CD4-positive, alpha-beta memory T cell (primary cell): Measurements from ENCODE around the gene CLEC16A. TPM values are rescaled to one million over a fixed set of nuclear protein-coding genes. Genes with fewer than 3 reads are reported as not detected.

Source experiments
- CTCF ChIA-PET: fragments of 350-600 bp; sonication (Branson Sonifier 250); formaldehyde crosslinking; loops from one replicate; lab custom pipeline; 2021; ENCODE audit warnings: inconsistent platforms; ENCODE audit not compliant: partially characterized antibody; lab: Charles Lee
- POLR2A ChIA-PET: fragments of 350-600 bp; sonication (Branson Sonifier 250); formaldehyde crosslinking; loops from one replicate; lab custom pipeline; 2021; ENCODE audit not compliant: partially characterized antibody; lab: Charles Lee
- DNase-seq, 5 donors: peaks; one replicate each; pipeline versions ENCODE4 v3.0.0 to v3.0.0-alpha.2; 2020 to 2022; ENCODE audit warnings: mixed read lengths in 1 of 5
- H3K27ac ChIP-seq: one replicate; pipeline ENCODE4 v1.7.0; 2013; ENCODE audit warnings: low read depth, low read length
- H3K27me3 ChIP-seq: 2 replicates; pipeline ENCODE4 v1.7.0; 2013; ENCODE audit warnings: mild to moderate bottlenecking, low read length, moderate library complexity; ENCODE audit not compliant: insufficient read depth
- H3K36me3 ChIP-seq: 2 replicates; pipeline ENCODE4 v1.7.0; 2013; ENCODE audit warnings: mild to moderate bottlenecking, low read length, moderate library complexity; ENCODE audit not compliant: insufficient read depth
- H3K4me1 ChIP-seq: 2 replicates; pipeline ENCODE4 v1.7.0; 2013; ENCODE audit warnings: mild to moderate bottlenecking, low read length, moderate library complexity; ENCODE audit not compliant: insufficient read depth
- H3K4me3 ChIP-seq, 2 donors: one replicate each; pipeline ENCODE4 v1.7.0; 2013; ENCODE audit warnings: low read length in 2 of 2, mild to moderate bottlenecking in 1 of 2
- H3K9me3 ChIP-seq, 2 donors: one replicate each; pipeline ENCODE4 v1.7.0; 2013; ENCODE audit warnings: low read length in 2 of 2, control low read depth in 1 of 2; ENCODE audit not compliant: control insufficient read depth in 1 of 2
- H3K27ac Mint-ChIP-seq, 7 donors: one replicate each; pipeline ENCODE4 v1.8.0; 2020 to 2021; ENCODE audit warnings: mixed read lengths in 7 of 7, mild to moderate bottlenecking in 6 of 7, inconsistent platforms in 3 of 7, moderate library complexity in 3 of 7
- H3K27me3 Mint-ChIP-seq, 2 donors: one replicate each; pipeline ENCODE4 v1.8.0; 2020 to 2021; ENCODE audit warnings: mixed read lengths in 2 of 2
- H3K36me3 Mint-ChIP-seq, 2 donors: one replicate each; pipeline ENCODE4 v1.8.0; 2020 to 2021; ENCODE audit warnings: mixed read lengths in 2 of 2, inconsistent platforms in 1 of 2, mild to moderate bottlenecking in 1 of 2
- H3K4me1 Mint-ChIP-seq, 4 donors: one replicate each; pipeline ENCODE4 v1.8.0; 2020 to 2021; ENCODE audit warnings: mixed read lengths in 4 of 4, mild to moderate bottlenecking in 1 of 4
- H3K4me3 Mint-ChIP-seq, 8 donors: one replicate each; pipeline ENCODE4 v1.8.0; 2020 to 2021; ENCODE audit warnings: mixed read lengths in 8 of 8, mild to moderate bottlenecking in 7 of 8, moderate library complexity in 6 of 8, inconsistent platforms in 3 of 8
- H3K9me3 Mint-ChIP-seq, 8 donors: one replicate each; pipeline ENCODE4 v1.8.0; 2020 to 2021; ENCODE audit warnings: mixed read lengths in 8 of 8, mild to moderate bottlenecking in 5 of 8, inconsistent platforms in 3 of 8, moderate library complexity in 1 of 8
- intact Hi-C: fragments of 100-400 bp; cut with micrococcal nuclease; formaldehyde crosslinking; loops from one replicate; pipeline ENCODE4 v1.15.1; 2023
- polyA plus RNA-seq, 2 donors: library from polyadenylated mRNA; unstranded; fragments of 300-500 nt; fragmentation: Illumina TruSeq; gene quantifications; one replicate each; pipeline ENCODE4 v1.2.3, GENCODE V29; 2021
- total RNA-seq, 2 experiments: library from RNA; stranded (reverse); gene quantifications; one replicate each; pipeline ENCODE4 v1.2.3, GENCODE V29; 2021

CLEC16A gene
- total and polyA plus RNA-seq, 4 experiments from 2014 or later, result 5.2 to 28.4 (median 24.5) TPM

DNA sequence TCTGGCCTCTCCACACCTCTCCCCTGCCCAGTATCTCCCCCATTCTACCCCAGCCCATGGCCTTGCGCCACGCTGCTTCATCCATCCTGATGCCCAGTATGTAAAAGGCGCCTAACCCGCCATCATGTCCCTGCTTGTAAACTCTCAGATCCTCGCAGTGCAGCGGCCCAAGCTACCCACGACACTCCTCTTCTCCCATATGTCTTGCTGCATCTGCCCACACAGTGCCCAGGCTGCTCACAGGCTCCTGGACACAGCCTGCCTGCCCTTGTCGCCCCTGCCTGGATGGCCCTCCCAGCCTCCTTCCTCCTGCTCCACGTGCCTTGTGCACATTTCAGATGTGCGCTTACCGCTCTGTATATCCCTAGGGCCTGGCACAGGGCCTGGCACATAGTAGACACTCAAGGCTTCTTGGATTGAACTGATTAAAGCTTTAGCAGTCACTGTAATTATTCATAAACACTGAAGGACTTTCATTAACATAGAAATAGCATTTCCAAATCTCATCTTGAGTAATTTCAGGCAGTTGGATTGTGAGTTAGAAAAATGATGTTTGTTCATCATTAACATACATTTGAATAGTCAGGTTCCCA, 129.1 kb downstream of the CLEC16A start:
- no peaks in the 10 kb centered on the region for H3K36me3 ChIP-seq
- H3K27ac ChIP-seq, result no peak overlapping the region
- peak overlapping the region in 4 of 7 donors; percentile 18 to 73 (median 30) for H3K27ac Mint-ChIP-seq
- POLR2A ChIA-PET, result no interaction called here
- no peaks in the 10 kb centered on the region for H3K9me3 ChIP-seq
- CTCF ChIA-PET, result no interaction called here
- no peak for DNase-seq
- H3K27me3 ChIP-seq, result no peaks in the 10 kb centered on the region
- H3K4me3 Mint-ChIP-seq, result peak overlapping the region in 1 of 8 donors; percentile 52
- H3K9me3 Mint-ChIP-seq, result peaks cover 0 to 1% (median 0%) of the 10 kb centered on the region in 8 donors
- peaks cover 18 to 47% (median 35%) of the 10 kb centered on the region in 4 donors for H3K4me1 Mint-ChIP-seq
- no peak overlapping the region for H3K4me3 ChIP-seq
- no peaks in the 10 kb centered on the region for H3K27me3 Mint-ChIP-seq
- intact Hi-C loops, result no loop called here
- H3K36me3 Mint-ChIP-seq, result peaks cover 21 to 37% of the 10 kb centered on the region in 2 donors
- peaks cover 31% of the 10 kb centered on the region for H3K4me1 ChIP-seq

DNA sequence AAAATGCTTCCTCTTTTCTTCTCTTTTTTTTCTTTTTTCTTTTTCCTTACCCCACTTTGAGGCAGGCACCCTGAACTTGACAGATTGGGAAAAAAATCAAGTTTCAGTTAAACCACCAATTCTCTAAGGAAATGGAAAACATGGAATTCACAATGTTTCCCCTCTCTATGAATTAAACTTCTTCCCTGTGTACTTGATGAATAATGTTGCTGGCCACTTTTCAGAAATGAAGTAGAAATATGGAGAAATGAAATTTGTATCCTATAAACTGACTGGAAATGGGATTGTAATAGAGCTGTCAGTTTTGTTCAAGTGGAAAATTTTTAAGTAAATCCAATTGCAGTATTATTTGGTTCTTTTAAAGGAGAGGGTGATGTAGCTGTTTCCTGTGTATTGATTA, 129.8 kb downstream of the CLEC16A start:
- H3K9me3 Mint-ChIP-seq, result peaks cover 0 to 1% (median 0%) of the 10 kb centered on the region in 8 donors
- no peak overlapping the region for H3K4me3 Mint-ChIP-seq
- Histone ChIP-seq H3K36me3 (no peaks in the 10 kb centered on the region), H3K27ac (no peak overlapping the region), H3K4me3 (no peak overlapping the region), H3K9me3 (no peaks in the 10 kb centered on the region), H3K27me3 (no peaks in the 10 kb centered on the region), H3K4me1 (peaks cover 37% of the 10 kb centered on the region)
- intact Hi-C loops, result no loop called here
- peaks cover 20 to 37% of the 10 kb centered on the region in 2 donors for H3K36me3 Mint-ChIP-seq
- no peaks in the 10 kb centered on the region for H3K27me3 Mint-ChIP-seq
- no peak for DNase-seq
- ChIA-PET CTCF (no interaction called here), POLR2A (no interaction called here)
- peak overlapping the region in 1 of 7 donors; percentile 39 for H3K27ac Mint-ChIP-seq
- peaks cover 20 to 53% (median 39%) of the 10 kb centered on the region in 4 donors for H3K4me1 Mint-ChIP-seq

DNA sequence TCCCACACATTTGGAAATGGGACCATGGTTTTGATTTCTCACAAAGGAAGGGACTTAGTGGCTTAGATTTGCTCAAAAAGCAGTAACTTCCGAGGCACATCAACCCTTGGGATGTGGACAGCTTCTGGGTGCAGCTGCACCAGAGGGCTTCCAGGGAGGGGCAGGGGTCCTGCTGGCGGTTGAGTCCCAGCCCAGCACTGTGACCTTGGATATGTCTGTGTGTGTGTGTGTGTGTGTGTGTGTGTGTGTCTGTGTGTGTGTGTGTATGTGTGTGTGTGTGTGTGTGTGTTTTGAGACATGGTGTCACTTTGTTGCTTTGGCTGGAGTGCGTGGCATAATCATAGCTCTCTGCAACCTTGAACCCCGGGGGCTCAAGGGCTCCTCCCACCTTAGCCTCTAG, 130.8 kb downstream of the CLEC16A start:
- POLR2A ChIA-PET, result interaction anchor here (0.7 kb wide), 1 partner anchor 42 kb away, joined by 3 read pairs; no protein-coding TSS in a partner anchor
- Histone ChIP-seq H3K27ac (no peak overlapping the region), H3K4me3 (no peak overlapping the region), H3K27me3 (no peaks in the 10 kb centered on the region), H3K9me3 (no peaks in the 10 kb centered on the region), H3K4me1 (peaks cover 48% of the 10 kb centered on the region), H3K36me3 (no peaks in the 10 kb centered on the region)
- CTCF ChIA-PET, result no interaction called here
- peak overlapping the region in 1 of 7 donors; percentile 67 for H3K27ac Mint-ChIP-seq
- peaks cover 30 to 64% (median 49%) of the 10 kb centered on the region in 4 donors for H3K4me1 Mint-ChIP-seq
- H3K4me3 Mint-ChIP-seq, result no peak overlapping the region
- no peaks in the 10 kb centered on the region for H3K27me3 Mint-ChIP-seq
- intact Hi-C loops, result no loop called here
- H3K9me3 Mint-ChIP-seq, result peaks cover 0 to 1% (median 0%) of the 10 kb centered on the region in 8 donors
- no peak for DNase-seq
- peaks cover 26 to 40% of the 10 kb centered on the region in 2 donors for H3K36me3 Mint-ChIP-seq

DNA sequence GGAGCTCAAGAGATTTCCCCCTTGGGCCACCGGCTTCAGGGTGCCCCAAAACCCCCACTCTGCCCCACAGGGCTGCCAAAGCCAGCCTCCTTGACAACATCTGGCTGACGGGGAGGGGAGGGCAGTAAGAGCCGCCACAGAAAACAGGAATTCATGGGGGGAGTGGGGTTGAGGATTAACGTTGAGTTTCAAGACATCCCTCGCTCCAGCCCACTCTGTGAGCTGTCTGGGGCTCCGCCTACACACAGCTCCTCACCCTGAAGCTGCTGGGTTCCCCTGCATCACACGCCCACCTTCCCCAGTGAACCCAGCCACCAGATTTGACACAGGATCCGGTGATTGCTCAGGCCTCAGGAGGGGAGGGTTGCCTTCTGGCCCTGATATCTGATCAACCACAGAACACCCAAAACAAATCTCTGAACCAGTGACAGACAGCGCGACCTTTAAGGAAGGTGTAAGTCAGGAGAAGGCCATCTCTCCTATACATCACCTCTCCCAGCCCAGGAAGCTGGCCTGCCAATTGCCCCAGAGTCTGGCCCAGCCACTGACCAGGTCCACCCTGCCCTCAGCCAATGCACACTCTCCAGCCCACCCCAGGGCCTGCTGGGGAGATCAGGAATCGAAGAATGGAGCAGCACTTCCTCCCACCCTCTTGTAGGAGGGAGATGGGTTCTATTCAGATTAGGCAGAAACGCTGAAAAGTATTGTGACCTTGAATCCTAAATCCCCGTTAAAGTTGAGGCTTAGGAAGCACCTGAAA, 132.1 kb downstream of the CLEC16A start:
- Mint-ChIP-seq H3K36me3 (peaks cover 18 to 38% of the 10 kb centered on the region in 2 donors), H3K4me3 (peak overlapping the region in 1 of 8 donors; percentile 10), H3K4me1 (peaks cover 32 to 68% (median 52%) of the 10 kb centered on the region in 4 donors), H3K9me3 (no peaks in the 10 kb centered on the region), H3K27me3 (no peaks in the 10 kb centered on the region), H3K27ac (peak overlapping the region in 6 of 7 donors; percentile 24 to 79 (median 71))
- DNase-seq, result no peak
- Histone ChIP-seq H3K4me3 (no peak overlapping the region), H3K27ac (no peak overlapping the region), H3K4me1 (peaks cover 48% of the 10 kb centered on the region), H3K27me3 (no peaks in the 10 kb centered on the region), H3K36me3 (no peaks in the 10 kb centered on the region), H3K9me3 (no peaks in the 10 kb centered on the region)
- ChIA-PET CTCF (no interaction called here), POLR2A (no interaction called here)
- intact Hi-C loops, result no loop called here

DNA sequence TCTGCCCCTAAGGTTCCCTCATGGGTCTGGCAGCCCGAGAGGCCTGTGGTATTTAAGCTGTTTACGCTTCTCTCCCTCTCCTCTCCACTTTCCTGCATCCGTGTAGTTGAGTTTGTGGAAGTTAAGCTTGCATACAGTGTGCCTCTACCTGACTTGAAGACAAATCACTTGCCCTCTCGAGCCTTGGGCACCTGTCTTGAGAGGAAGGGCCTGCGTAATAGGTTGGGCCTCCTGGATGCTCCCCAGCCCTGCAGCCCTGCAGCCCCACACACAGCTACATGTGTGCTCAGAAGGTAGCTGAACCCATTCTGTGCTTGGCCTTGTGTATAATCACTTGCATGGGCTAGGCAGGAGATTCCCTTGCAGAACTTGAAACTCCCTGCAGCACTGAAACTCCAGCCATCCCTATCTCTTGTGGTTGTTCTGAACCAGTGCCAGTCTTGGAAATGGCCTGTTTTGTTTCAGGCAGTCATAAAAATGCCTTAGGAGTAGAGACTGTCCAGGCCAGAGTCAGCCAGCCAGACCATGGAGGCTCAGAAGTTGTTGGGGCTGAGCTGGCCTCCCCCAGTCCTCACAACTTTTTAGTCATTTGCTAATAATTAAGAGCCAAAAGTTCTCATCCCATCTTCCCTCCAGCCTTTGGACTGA, 134.6 kb downstream of the CLEC16A start:
- Mint-ChIP-seq H3K9me3 (no peaks in the 10 kb centered on the region), H3K27me3 (no peaks in the 10 kb centered on the region), H3K4me3 (no peak overlapping the region), H3K36me3 (peaks cover 18 to 22% of the 10 kb centered on the region in 2 donors), H3K27ac (peak overlapping the region in 4 of 7 donors; percentile 12 to 43 (median 30)), H3K4me1 (peaks cover 27 to 63% (median 44%) of the 10 kb centered on the region in 4 donors)
- intact Hi-C loops, result no loop called here
- no peaks in the 10 kb centered on the region for H3K36me3 ChIP-seq
- ChIA-PET POLR2A (interaction anchor here (1.0 to 1.4 kb wide), 2 partner anchors 175 to 177 kb away, joined by 4 to 5 read pairs; partner anchors contain the start of gene SOCS1), CTCF (no interaction called here)
- peaks cover 40% of the 10 kb centered on the region for H3K4me1 ChIP-seq
- H3K27me3 ChIP-seq, result no peaks in the 10 kb centered on the region
- no peak overlapping the region for H3K4me3 ChIP-seq
- DNase-seq, result no peak
- no peak overlapping the region for H3K27ac ChIP-seq
- no peaks in the 10 kb centered on the region for H3K9me3 ChIP-seq

DNA sequence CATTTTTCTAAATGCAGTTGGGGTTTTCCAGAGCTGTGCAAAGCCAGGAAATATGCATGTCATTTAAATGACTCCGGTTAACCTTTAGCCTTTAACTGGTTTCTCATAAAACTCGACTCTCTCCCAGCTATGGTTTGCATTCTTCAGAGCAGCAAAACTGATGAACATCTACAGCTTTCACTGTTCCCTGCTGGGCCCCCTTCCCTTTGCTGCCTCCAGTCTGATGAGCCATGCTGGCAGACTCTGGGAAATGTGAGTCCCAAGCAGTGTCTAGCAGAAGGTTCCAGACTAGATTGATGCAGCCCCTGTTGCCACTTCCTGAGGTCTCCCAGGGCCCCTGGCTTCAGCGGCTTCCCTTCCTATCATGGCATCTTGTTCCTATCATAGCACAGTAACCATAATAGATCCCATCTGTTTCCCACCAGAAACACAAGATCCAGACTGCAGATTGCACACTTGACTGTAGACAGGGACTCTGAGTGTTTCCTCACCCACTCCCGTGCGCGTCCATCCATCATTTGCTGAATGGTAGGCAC, 135.4 kb downstream of the CLEC16A start:
- no peak overlapping the region for H3K27ac ChIP-seq
- peaks cover 18 to 19% of the 10 kb centered on the region in 2 donors for H3K36me3 Mint-ChIP-seq
- POLR2A ChIA-PET, result interaction anchor here (1.0 to 1.4 kb wide), 2 partner anchors 174 to 176 kb away, joined by 4 to 5 read pairs; partner anchors contain the start of gene SOCS1
- no peaks in the 10 kb centered on the region for H3K9me3 Mint-ChIP-seq
- peaks cover 26 to 57% (median 42%) of the 10 kb centered on the region in 4 donors for H3K4me1 Mint-ChIP-seq
- no peaks in the 10 kb centered on the region for H3K27me3 ChIP-seq
- CTCF ChIA-PET, result no interaction called here
- peaks cover 40% of the 10 kb centered on the region for H3K4me1 ChIP-seq
- H3K36me3 ChIP-seq, result no peaks in the 10 kb centered on the region
- H3K4me3 ChIP-seq, result no peak overlapping the region
- intact Hi-C loops, result no loop called here
- H3K4me3 Mint-ChIP-seq, result peak overlapping the region in 5 of 8 donors; percentile 3 to 30 (median 19)
- DNase-seq, result no peak
- H3K9me3 ChIP-seq, result no peaks in the 10 kb centered on the region
- H3K27ac Mint-ChIP-seq, result peak overlapping the region in 5 of 7 donors; percentile 35 to 87 (median 76)
- no peaks in the 10 kb centered on the region for H3K27me3 Mint-ChIP-seq
